Fibroblast of skin of left quadriceps (primary cell): ENCODE results near the gene PSMA5.
"Not testable (repeated sequence)": the region's sequence is repeated elsewhere in the genome, so short reads cannot be mapped to it uniquely, and the experiment has no call there.

ENCODE experiments used
- DNase-seq, 2 experiments: peaks; one replicate each; pipeline ENCODE4 v3.0.0-alpha.2; 2013; ENCODE audit warnings: low read depth in 2 of 2

The PSMA5 gene

GRCh38 chr1:109426281-109427170 is at the start of gene PSMA5:
Gene PSMA5 (minus strand): TSS chr1:109426448. CDS start chr1:109426330, 118 bp downstream.
- peak; percentile 97 to 98 for DNase-seq

GRCh38 chr1:109475261-109475660 is 49.0 kb upstream of the PSMA5 start:
- DNase-seq, result no peak

GRCh38 chr1:109474697-109475096 is 48.4 kb upstream of the PSMA5 start:
- DNase-seq, result no peak

- DNase-seq, result not testable (repeated sequence)
These were observed 47.2 kb upstream of the PSMA5 start for GRCh38 chr1:109473284-109474057.

GRCh38 chr1:109472779-109473178 is 46.5 kb upstream of the PSMA5 start:
- DNase-seq, result no peak

- DNase-seq, result no peak
These were observed 44.0 kb upstream of the PSMA5 start for GRCh38 chr1:109470245-109470644.

GRCh38 chr1:109468903-109469302 is 42.7 kb upstream of the PSMA5 start:
- no peak for DNase-seq

- DNase-seq, result no peak
These were observed 41.8 kb upstream of the PSMA5 start for GRCh38 chr1:109468061-109468460.

- DNase-seq, result no peak
These were observed 41.1 kb upstream of the PSMA5 start for GRCh38 chr1:109467301-109467777.

- DNase-seq, result no peak
These were observed 40.4 kb upstream of the PSMA5 start, which contains the start of gene SYPL2 for GRCh38 chr1:109466452-109467300. Gene SYPL2 (plus strand): TSS chr1:109466546. CDS start chr1:109466844, 298 bp downstream.

- DNase-seq, result no peak
These were observed 39.8 kb upstream of the PSMA5 start for GRCh38 chr1:109466125-109466451.

- DNase-seq, result no peak
These were observed 31.6 kb upstream of the PSMA5 start for GRCh38 chr1:109457819-109458218.

GRCh38 chr1:109454497-109455133 is 28.4 kb upstream of the PSMA5 start:
- no peak for DNase-seq

GRCh38 chr1:109447524-109447923 is 21.3 kb upstream of the PSMA5 start:
- DNase-seq, result no peak

GRCh38 chr1:109445949-109446695 is 19.9 kb upstream of the PSMA5 start:
- DNase-seq, result peak; percentile 80 to 81

- no peak for DNase-seq
These were observed 18.1 kb upstream of the PSMA5 start for GRCh38 chr1:109444346-109444745.

GRCh38 chr1:109443476-109443875 is 17.2 kb upstream of the PSMA5 start:
- DNase-seq, result no peak

GRCh38 chr1:109441069-109441468 is 14.8 kb upstream of the PSMA5 start:
- DNase-seq, result peak; percentile 18 to 22

- peak; percentile 72 to 76 for DNase-seq
These were observed 12.6 kb upstream of the PSMA5 start for GRCh38 chr1:109438798-109439297.

GRCh38 chr1:109434484-109434883 is 8.2 kb upstream of the PSMA5 start:
- no peak for DNase-seq
